ENCODE results near the gene PEAR1.

Gene PEAR1

GRCh38 chr1:156895455-156895812 is 1.9 kb downstream of the PEAR1 start:
- Histone ChIP-seq H3K4me3 (replicated peaks; ENCODE audit: insufficient read depth, low read length) (no peak overlapping the region), H3K27me3 (ENCODE audit: insufficient read depth, poor library complexity, severe bottlenecking) (peaks cover 30% of the 10 kb centered on the region)

GRCh38 chr1:156895927-156896326 is 2.4 kb downstream of the PEAR1 start:
- H3K27me3 ChIP-seq (ENCODE audit: insufficient read depth, poor library complexity, severe bottlenecking) = peaks cover 30% of the 10 kb centered on the region
- H3K4me3 ChIP-seq (replicated peaks; ENCODE audit: insufficient read depth, low read length) = no peak overlapping the region
- TF ChIP-seq REST (IDR thresholded peaks at IDR 0.05; ENCODE audit: insufficient replicate concordance, low read depth) (no peak), POLR2AphosphoS5 (IDR thresholded peaks at IDR 0.05; ENCODE audit: low read depth) (no peak), GABPA (IDR thresholded peaks at IDR 0.05; ENCODE audit: low read depth) (no peak), SPI1 (IDR thresholded peaks at IDR 0.05; ENCODE audit: borderline replicate concordance, low read depth) (no peak), CTCF (IDR thresholded peaks at IDR 0.05; ENCODE audit: insufficient read depth, low read length) (no peak)
- H3K27ac ChIP-seq (replicated peaks) = no peak overlapping the region
- no peak for DNase-seq (ENCODE audit: low read depth in 1 of 2, low spot score in 1 of 2)

More at GRCh38 chr1:156895455-156895812, 1.9 kb downstream of the PEAR1 start:
- H3K27ac ChIP-seq (replicated peaks) = no peak overlapping the region
- TF ChIP-seq SPI1 (IDR thresholded peaks at IDR 0.05; ENCODE audit: borderline replicate concordance, low read depth) (no peak), REST (IDR thresholded peaks at IDR 0.05; ENCODE audit: insufficient replicate concordance, low read depth) (no peak), CTCF (IDR thresholded peaks at IDR 0.05; ENCODE audit: insufficient read depth, low read length) (no peak), POLR2AphosphoS5 (IDR thresholded peaks at IDR 0.05; ENCODE audit: low read depth) (no peak), GABPA (IDR thresholded peaks at IDR 0.05; ENCODE audit: low read depth) (no peak)
- no peak for DNase-seq (ENCODE audit: low read depth in 1 of 2, low spot score in 1 of 2)

GRCh38 chr1:156896490-156897033 is 3.0 kb downstream of the PEAR1 start:
- TF ChIP-seq REST (IDR thresholded peaks at IDR 0.05; ENCODE audit: insufficient replicate concordance, low read depth) (no peak), POLR2AphosphoS5 (IDR thresholded peaks at IDR 0.05; ENCODE audit: low read depth) (no peak), CTCF (IDR thresholded peaks at IDR 0.05; ENCODE audit: insufficient read depth, low read length) (no peak), SPI1 (IDR thresholded peaks at IDR 0.05; ENCODE audit: borderline replicate concordance, low read depth) (no peak), GABPA (IDR thresholded peaks at IDR 0.05; ENCODE audit: low read depth) (no peak)
- Histone ChIP-seq H3K27ac (replicated peaks) (no peak overlapping the region), H3K27me3 (ENCODE audit: insufficient read depth, poor library complexity, severe bottlenecking) (peaks cover 30% of the 10 kb centered on the region), H3K4me3 (replicated peaks; ENCODE audit: insufficient read depth, low read length) (no peak overlapping the region)
- no peak for DNase-seq (ENCODE audit: low read depth in 1 of 2, low spot score in 1 of 2)
